Measurements from ENCODE around the gene IGF2.

Gene IGF2

DNA sequence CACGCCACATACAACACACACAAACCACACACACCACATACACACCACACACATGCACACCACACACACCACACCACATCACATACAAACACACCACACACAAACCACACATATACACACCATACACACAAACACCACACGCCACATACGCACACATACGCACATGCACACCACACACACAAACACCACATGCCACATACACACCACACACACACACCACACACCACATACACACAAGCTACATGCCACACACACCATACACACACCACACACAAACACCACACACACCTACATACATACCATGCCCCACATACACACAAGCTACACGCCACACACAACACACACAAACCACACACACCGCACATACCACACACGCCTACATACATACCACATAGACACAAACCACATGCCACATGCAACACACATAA lies 48.1 kb upstream of the IGF2 start:
- TF ChIP-seq CSRNP3 (CRISPR knock-in tag; IDR thresholded peaks at IDR 0.05) (no peak), ZNF70 (CRISPR knock-in tag; IDR thresholded peaks at IDR 0.05) (no peak), ARNTL (CRISPR knock-in tag; IDR thresholded peaks at IDR 0.05; ENCODE audit: borderline replicate concordance, low read depth) (no peak)

GRCh38 chr11:2186669-2187279 lies 47.6 kb upstream of the IGF2 start:
- TF ChIP-seq ARNTL (CRISPR knock-in tag; IDR thresholded peaks at IDR 0.05; ENCODE audit: borderline replicate concordance, low read depth) = no peak
- no peak for TF ChIP-seq ZNF70 (CRISPR knock-in tag; IDR thresholded peaks at IDR 0.05)
- TF ChIP-seq, protein P1, sequence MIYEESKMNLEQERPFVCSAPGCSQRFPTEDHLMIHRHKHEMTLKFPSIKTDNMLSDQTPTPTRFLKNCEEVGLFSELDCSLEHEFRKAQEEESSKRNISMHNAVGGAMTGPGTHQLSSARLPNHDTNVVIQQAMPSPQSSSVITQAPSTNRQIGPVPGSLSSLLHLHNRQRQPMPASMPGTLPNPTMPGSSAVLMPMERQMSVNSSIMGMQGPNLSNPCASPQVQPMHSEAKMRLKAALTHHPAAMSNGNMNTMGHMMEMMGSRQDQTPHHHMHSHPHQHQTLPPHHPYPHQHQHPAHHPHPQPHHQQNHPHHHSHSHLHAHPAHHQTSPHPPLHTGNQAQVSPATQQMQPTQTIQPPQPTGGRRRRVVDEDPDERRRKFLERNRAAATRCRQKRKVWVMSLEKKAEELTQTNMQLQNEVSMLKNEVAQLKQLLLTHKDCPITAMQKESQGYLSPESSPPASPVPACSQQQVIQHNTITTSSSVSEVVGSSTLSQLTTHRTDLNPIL (CRISPR knock-in tag; IDR thresholded peaks at IDR 0.05; ENCODE audit: low read depth) = no peak
- no peak; the same call in 2 of the 3 replicates for ATAC-seq

More for the DNA sequence above, 48.1 kb upstream of the IGF2 start:
- ATAC-seq = no peak

GRCh38 chr11:2185324-2186085 lies 46.3 kb upstream of the IGF2 start:
- TF ChIP-seq CSRNP3 (CRISPR knock-in tag; IDR thresholded peaks at IDR 0.05) (no peak), SNAI2 (CRISPR knock-in tag; IDR thresholded peaks at IDR 0.05) (no peak), PPARA (CRISPR knock-in tag; IDR thresholded peaks at IDR 0.05; ENCODE audit: borderline replicate concordance) (no peak), GLIS3 (CRISPR knock-in tag; IDR thresholded peaks at IDR 0.05) (no peak), TSHZ2 (CRISPR knock-in tag; IDR thresholded peaks at IDR 0.05) (no peak), ZNF8 (CRISPR knock-in tag; IDR thresholded peaks at IDR 0.05) (no peak), ZFP3 (CRISPR knock-in tag; IDR thresholded peaks at IDR 0.05) (no peak), POU6F1 (CRISPR knock-in tag; IDR thresholded peaks at IDR 0.05; ENCODE audit: borderline replicate concordance, low read depth) (no peak), TCF4 (CRISPR knock-in tag; IDR thresholded peaks at IDR 0.05; ENCODE audit: borderline replicate concordance) (no peak), RARB (CRISPR knock-in tag; IDR thresholded peaks at IDR 0.05) (no peak), ISL1 (CRISPR knock-in tag; IDR thresholded peaks at IDR 0.05) (no peak), ESRRG (CRISPR knock-in tag; IDR thresholded peaks at IDR 0.05) (no peak), BACH2 (CRISPR knock-in tag; IDR thresholded peaks at IDR 0.05; ENCODE audit: borderline replicate concordance) (no peak), ZC3H10 (CRISPR knock-in tag; IDR thresholded peaks at IDR 0.05) (no peak), OSR1 (CRISPR knock-in tag; IDR thresholded peaks at IDR 0.05) (no peak), TOX (CRISPR knock-in tag; IDR thresholded peaks at IDR 0.05; ENCODE audit: borderline replicate concordance) (no peak)
- TF ChIP-seq, protein P1 (CRISPR knock-in tag; IDR thresholded peaks at IDR 0.05; ENCODE audit: low read depth) = no peak
- peak; percentile 38; the same call in 1 of the 3 replicates for ATAC-seq
